H9 (cell line): ENCODE results near the gene USP46. TPM values are rescaled to one million over a fixed set of nuclear protein-coding genes. Genes with fewer than 3 reads are reported as not detected.

Source experiments
- DNase-seq: peaks from one replicate; pipeline ENCODE4 v3.0.0-alpha.2; 2017
- H2AFZ ChIP-seq: one replicate; pipeline ENCODE4 v1.6.1; 2013; ENCODE audit warnings: mild to moderate bottlenecking, low read length, control low read depth, moderate library complexity
- H2AK5ac ChIP-seq: 2 replicates; pipeline ENCODE4 v1.6.1; 2013; ENCODE audit warnings: low read length, control low read depth, mixed read lengths; ENCODE audit not compliant: insufficient read length
- H2BK120ac ChIP-seq: one replicate; pipeline ENCODE4 v1.6.1; 2013; ENCODE audit warnings: low read depth, mild to moderate bottlenecking, low read length, control low read depth, inconsistent platforms; ENCODE audit not compliant: poor library complexity, severe bottlenecking
- H2BK12ac ChIP-seq: 2 replicates; pipeline ENCODE4 v1.6.1; 2013; ENCODE audit warnings: low read length, control low read depth, mixed read lengths, low read depth; ENCODE audit not compliant: insufficient read length
- H2BK15ac ChIP-seq: 2 replicates; pipeline ENCODE4 v1.6.1; 2013; ENCODE audit warnings: low read depth, low read length, control low read depth
- H2BK20ac ChIP-seq: one replicate; pipeline ENCODE4 v1.6.1; 2013; ENCODE audit warnings: low read depth, mild to moderate bottlenecking, low read length, control low read depth, inconsistent platforms; ENCODE audit not compliant: poor library complexity, severe bottlenecking
- H2BK5ac ChIP-seq: 2 replicates; pipeline ENCODE4 v1.6.1; 2013; ENCODE audit warnings: low read length, control low read depth, mixed read lengths; ENCODE audit not compliant: insufficient read length
- H3K14ac ChIP-seq: 2 replicates; pipeline ENCODE4 v1.6.1; 2013; ENCODE audit warnings: low read length, control low read depth; ENCODE audit not compliant: insufficient read depth
- H3K18ac ChIP-seq: 2 replicates; pipeline ENCODE4 v1.6.1; 2013; ENCODE audit warnings: low read depth, mild to moderate bottlenecking, mixed read lengths, low read length, control low read depth; ENCODE audit not compliant: insufficient read length
- H3K23ac ChIP-seq: 2 replicates; pipeline ENCODE4 v1.6.1; 2013; ENCODE audit warnings: low read length, control low read depth, mixed read lengths, low read depth; ENCODE audit not compliant: insufficient read length
- H3K23me2 ChIP-seq: 2 replicates; pipeline ENCODE4 v1.6.1; 2013; ENCODE audit warnings: low read depth, mild to moderate bottlenecking, mixed read lengths, low read length, control low read depth; ENCODE audit not compliant: insufficient read length, poor library complexity, severe bottlenecking
- H3K27ac ChIP-seq: 2 replicates; pipeline ENCODE4 v1.5.1; 2013; ENCODE audit warnings: low read length, control low read depth, mixed read lengths, low read depth; ENCODE audit not compliant: insufficient read length
- H3K27me3 ChIP-seq: 2 replicates; pipeline ENCODE4 v1.6.1; 2013; ENCODE audit warnings: low read length, control low read depth, inconsistent platforms; ENCODE audit not compliant: insufficient read depth
- H3K4ac ChIP-seq: 2 replicates; pipeline ENCODE4 v1.6.1; 2013; ENCODE audit warnings: low read depth, mild to moderate bottlenecking, control low read depth, inconsistent platforms, low read length, moderate library complexity
- H3K4me1 ChIP-seq: 2 replicates; pipeline ENCODE4 v1.6.1; 2013; ENCODE audit warnings: low read length, control low read depth, inconsistent platforms; ENCODE audit not compliant: insufficient read depth
- H3K4me2 ChIP-seq: 2 replicates; pipeline ENCODE4 v1.6.1; 2013; ENCODE audit warnings: low read length, control low read depth, mixed read lengths; ENCODE audit not compliant: insufficient read length, insufficient read depth
- H3K56ac ChIP-seq: 2 replicates; pipeline ENCODE4 v1.6.1; 2013; ENCODE audit warnings: low read depth, mild to moderate bottlenecking, mixed read lengths, low read length, control low read depth; ENCODE audit not compliant: insufficient read length
- H3K79me1 ChIP-seq: 2 replicates; pipeline ENCODE4 v1.6.1; 2013; ENCODE audit warnings: low read depth, mild to moderate bottlenecking, moderate library complexity, low read length, control low read depth, inconsistent platforms; ENCODE audit not compliant: insufficient read depth, poor library complexity, severe bottlenecking
- H3K79me2 ChIP-seq: 2 replicates; pipeline ENCODE4 v1.6.1; 2013; ENCODE audit warnings: low read length, control low read depth, inconsistent platforms; ENCODE audit not compliant: insufficient read depth
- H3K9ac ChIP-seq: 2 replicates; pipeline ENCODE4 v1.6.1; 2013; ENCODE audit warnings: low read length, control low read depth, mixed read lengths; ENCODE audit not compliant: insufficient read length; ENCODE audit errors: extremely low read depth
- H3K9me3 ChIP-seq: one replicate; pipeline ENCODE4 v1.6.1; 2013; ENCODE audit warnings: low read depth, low read length, inconsistent platforms; ENCODE audit not compliant: control insufficient read depth
- H3T11ph ChIP-seq: one replicate; pipeline ENCODE4 v1.6.1; 2013; ENCODE audit warnings: mild to moderate bottlenecking, low read length, control low read depth, inconsistent platforms
- H4K20me1 ChIP-seq: one replicate; pipeline ENCODE4 v1.6.1; 2013; ENCODE audit not compliant: control insufficient read depth, insufficient read length, insufficient read depth
- H4K5ac ChIP-seq: 2 replicates; pipeline ENCODE4 v1.6.1; 2013; ENCODE audit warnings: low read depth, mild to moderate bottlenecking, mixed read lengths, low read length, control low read depth; ENCODE audit not compliant: insufficient read length
- H4K8ac ChIP-seq: replicated peaks from 2 replicates; pipeline ENCODE4 v1.6.1; 2013; ENCODE audit warnings: low read length, control low read depth, mixed read lengths, low read depth; ENCODE audit not compliant: insufficient read length
- H4K91ac ChIP-seq: 2 replicates; pipeline ENCODE4 v1.6.1; 2013; ENCODE audit warnings: low read depth, mild to moderate bottlenecking, moderate library complexity, mixed read lengths, low read length, control low read depth; ENCODE audit not compliant: insufficient read length
- H3K27ac Mint-ChIP-seq, 3 experiments: 2 replicates in 2 of 3; 3 replicates in 1 of 3; pipeline ENCODE4 v1.8.0; 2020 to 2021; ENCODE audit warnings: mixed read lengths in 3 of 3, mild to moderate bottlenecking in 1 of 3, moderate library complexity in 1 of 3
- H3K27me3 Mint-ChIP-seq: 2 replicates; pipeline ENCODE4 v1.8.0; 2021; ENCODE audit warnings: low read depth, mild to moderate bottlenecking, moderate library complexity, mixed read lengths
- H3K36me3 Mint-ChIP-seq, 3 experiments: 2 replicates in 2 of 3; 3 replicates in 1 of 3; pipeline ENCODE4 v1.8.0; 2020 to 2021; ENCODE audit warnings: low read depth in 3 of 3, mixed read lengths in 3 of 3; ENCODE audit not compliant: insufficient read depth in 1 of 3
- H3K4me1 Mint-ChIP-seq, 2 experiments: 2 replicates each; pipeline ENCODE4 v1.8.0; 2020; ENCODE audit warnings: mixed read lengths in 2 of 2
- H3K4me3 Mint-ChIP-seq, 2 experiments: 2 replicates in 1 of 2; 3 replicates in 1 of 2; pipeline ENCODE4 v1.8.0; 2020 to 2021; ENCODE audit warnings: mild to moderate bottlenecking in 2 of 2, mixed read lengths in 2 of 2, moderate library complexity in 1 of 2
- H3K9me3 Mint-ChIP-seq, 2 experiments: 2 replicates in 1 of 2; 3 replicates in 1 of 2; pipeline ENCODE4 v1.8.0; 2020; ENCODE audit warnings: mild to moderate bottlenecking in 2 of 2, mixed read lengths in 2 of 2, moderate library complexity in 1 of 2
- WGBS: extraction: QIAGEN DNeasy Blood & Tissue Kit; methylation state at CpG from one replicate; pipeline ENCODE4 v1.1.7; 2013; ENCODE audit warnings: missing lambda C conversion rate, low lambda C conversion rate, mixed read lengths; ENCODE audit not compliant: insufficient read length; ENCODE audit errors: extremely low coverage; 5-methylcytosine and 5-hydroxymethylcytosine counted together
- total RNA-seq: library from RNA; stranded (reverse); gene quantifications from 2 replicates; pipeline ENCODE4 v1.2.1, GENCODE V29; 2021
- TF ChIP-seq, protein P1 (sequence below): fragments of 200-600 bp; sonication (generic); conservative IDR thresholded peaks from 3 replicates; pipeline ENCODE4 v1.8.0; 2021; ENCODE audit warnings: antibody characterized with exemption, mild to moderate bottlenecking

USP46 gene
- total RNA-seq, 1 experiment from 2014 or later = 59.8 TPM

DNA sequence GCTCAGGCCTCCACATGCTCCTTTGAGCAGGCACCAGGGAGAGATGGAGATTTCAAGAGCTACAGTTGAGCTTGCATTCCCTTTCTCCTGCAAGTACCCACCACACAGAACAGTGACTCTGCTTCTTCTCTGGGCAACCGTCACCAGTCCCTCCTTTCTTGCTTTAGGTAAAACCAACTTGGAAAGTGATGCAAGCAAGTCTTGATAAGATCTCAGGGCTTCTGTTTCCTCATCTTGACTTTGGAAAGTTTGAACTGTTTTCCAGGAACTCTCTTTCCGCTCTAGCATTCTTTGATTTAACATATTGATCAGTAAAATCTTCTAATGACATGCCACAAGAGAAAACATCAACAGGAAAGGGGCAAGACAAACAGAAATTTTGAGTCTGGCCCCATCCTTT lies 73.7 kb downstream of the USP46 start:
- H4K5ac ChIP-seq = no peak overlapping the region
- no peak overlapping the region for H2BK20ac ChIP-seq
- no peak overlapping the region for H2BK5ac ChIP-seq
- H3K18ac ChIP-seq = no peak overlapping the region
- H3K79me2 ChIP-seq = no peaks in the 10 kb centered on the region
- no peak overlapping the region for H3K23ac ChIP-seq
- H3K4ac ChIP-seq = no peak overlapping the region
- no peak overlapping the region for H3K9ac ChIP-seq
- no peak overlapping the region for H3T11ph ChIP-seq
- H2AFZ ChIP-seq = no peak overlapping the region
- no peaks in the 10 kb centered on the region for H3K23me2 ChIP-seq
- no CpG with 5 or more reads among the region's 2 CpGs for WGBS
- no peak overlapping the region for H3K27ac ChIP-seq
- Mint-ChIP-seq H3K36me3 (no peaks in the 10 kb centered on the region), H3K27me3 (no peaks in the 10 kb centered on the region), H3K27ac (peak overlapping the region; percentile 45 to 84 (median 78); a peak in 3 of 7 replicates), H3K4me3 (no peak overlapping the region), H3K9me3 (no peaks in the 10 kb centered on the region; a peak in 1 of 5 replicates), H3K4me1 (peaks cover 20 to 25% of the 10 kb centered on the region in 2 experiments)
- no peak for DNase-seq
- H3K4me1 ChIP-seq = no peaks in the 10 kb centered on the region
- TF ChIP-seq, protein P1, sequence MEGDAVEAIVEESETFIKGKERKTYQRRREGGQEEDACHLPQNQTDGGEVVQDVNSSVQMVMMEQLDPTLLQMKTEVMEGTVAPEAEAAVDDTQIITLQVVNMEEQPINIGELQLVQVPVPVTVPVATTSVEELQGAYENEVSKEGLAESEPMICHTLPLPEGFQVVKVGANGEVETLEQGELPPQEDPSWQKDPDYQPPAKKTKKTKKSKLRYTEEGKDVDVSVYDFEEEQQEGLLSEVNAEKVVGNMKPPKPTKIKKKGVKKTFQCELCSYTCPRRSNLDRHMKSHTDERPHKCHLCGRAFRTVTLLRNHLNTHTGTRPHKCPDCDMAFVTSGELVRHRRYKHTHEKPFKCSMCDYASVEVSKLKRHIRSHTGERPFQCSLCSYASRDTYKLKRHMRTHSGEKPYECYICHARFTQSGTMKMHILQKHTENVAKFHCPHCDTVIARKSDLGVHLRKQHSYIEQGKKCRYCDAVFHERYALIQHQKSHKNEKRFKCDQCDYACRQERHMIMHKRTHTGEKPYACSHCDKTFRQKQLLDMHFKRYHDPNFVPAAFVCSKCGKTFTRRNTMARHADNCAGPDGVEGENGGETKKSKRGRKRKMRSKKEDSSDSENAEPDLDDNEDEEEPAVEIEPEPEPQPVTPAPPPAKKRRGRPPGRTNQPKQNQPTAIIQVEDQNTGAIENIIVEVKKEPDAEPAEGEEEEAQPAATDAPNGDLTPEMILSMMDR = no peak
- no peak overlapping the region for H3K56ac ChIP-seq
- no peaks in the 10 kb centered on the region for H3K27me3 ChIP-seq
- H3K9me3 ChIP-seq = no peaks in the 10 kb centered on the region
- H2BK15ac ChIP-seq = no peak overlapping the region
- no peak overlapping the region for H2BK12ac ChIP-seq
- H3K79me1 ChIP-seq = no peaks in the 10 kb centered on the region
- no peak overlapping the region for H2AK5ac ChIP-seq
- H4K20me1 ChIP-seq = no peaks in the 10 kb centered on the region
- no peak overlapping the region for H3K14ac ChIP-seq
- H2BK120ac ChIP-seq = no peak overlapping the region
- H4K8ac ChIP-seq = no peak overlapping the region
- H4K91ac ChIP-seq = no peak overlapping the region
- no peak overlapping the region for H3K4me2 ChIP-seq
